Right renal cortex interstitium (tissue), 3 donors: ENCODE data around the gene ARL5C. TPM values are rescaled to one million over a fixed set of nuclear protein-coding genes. Genes with fewer than 3 reads are reported as not detected.

Experiments used
- DNase-seq, 3 donors: peaks; one replicate each; pipeline ENCODE4 v3.0.0-alpha.2; 2013; ENCODE audit warnings: low read depth in 3 of 3, low spot score in 2 of 3
- polyA plus RNA-seq, 3 donors: library from polyadenylated mRNA; unstranded; fragments of 120-200 nt; gene quantifications; one replicate each; pipeline ENCODE4 v1.2.1, GENCODE V29; 2013; ENCODE audit not compliant: insufficient read length in 3 of 3

The ARL5C gene
- polyA plus RNA-seq = under 1 TPM in 1 of 3 donors, not detected in 2; 0.14 TPM

- DNase-seq = no peak
These were observed at the start of gene ARL5C for GRCh38 chr17:39165841-39166349. Gene ARL5C, minus strand, starts transcription at chr17:39166161. Its CDS starts 401 bp downstream, at chr17:39165760.

- DNase-seq = no peak
These were observed 47.9 kb upstream of the ARL5C start for GRCh38 chr17:39213852-39214251.

- no peak for DNase-seq
These were observed 47.0 kb upstream of the ARL5C start for GRCh38 chr17:39212841-39213480.

- DNase-seq = no peak
These were observed 46.3 kb upstream of the ARL5C start for GRCh38 chr17:39212195-39212810.

- no peak for DNase-seq
These were observed 44.1 kb upstream of the ARL5C start for GRCh38 chr17:39210093-39210434.

GRCh38 chr17:39209317-39210092, 43.5 kb upstream of the ARL5C start:
- no peak for DNase-seq

GRCh38 chr17:39208893-39209292, 42.9 kb upstream of the ARL5C start:
- DNase-seq = no peak

GRCh38 chr17:39208136-39208535, 42.2 kb upstream of the ARL5C start:
- no peak for DNase-seq

GRCh38 chr17:39205112-39205526, 39.2 kb upstream of the ARL5C start:
- no peak for DNase-seq

- no peak for DNase-seq
These were observed 38.3 kb upstream of the ARL5C start for GRCh38 chr17:39204245-39204644.

- no peak for DNase-seq
These were observed 35.1 kb upstream of the ARL5C start for GRCh38 chr17:39200957-39201510.

- DNase-seq = peak in 2 of 3 donors; percentile 88 to 93
These were observed 34.3 kb upstream of the ARL5C start, which contains the start of gene RPL19 for GRCh38 chr17:39200070-39200879. Gene RPL19, plus strand, starts transcription at chr17:39200283. Its CDS starts 62 bp downstream, at chr17:39200345.

GRCh38 chr17:39199820-39200069, 33.8 kb upstream of the ARL5C start:
- DNase-seq = peak in 1 of 3 donors; percentile 85

GRCh38 chr17:39198186-39198566, 32.2 kb upstream of the ARL5C start:
- DNase-seq = no peak

GRCh38 chr17:39197380-39198185, 31.6 kb upstream of the ARL5C start, which contains the start of gene CACNB1:
Gene CACNB1, minus strand, starts transcription at chr17:39197669. Its CDS starts 174 bp downstream, at chr17:39197495.
- peak in 1 of 3 donors; percentile 62 for DNase-seq

GRCh38 chr17:39196808-39197291, 30.9 kb upstream of the ARL5C start:
- no peak for DNase-seq

- DNase-seq = no peak
These were observed 30.4 kb upstream of the ARL5C start for GRCh38 chr17:39196241-39196807.

GRCh38 chr17:39195568-39196160, 29.7 kb upstream of the ARL5C start:
- DNase-seq = no peak
